ENCODE data around the gene MPPED1.

The MPPED1 gene

DNA sequence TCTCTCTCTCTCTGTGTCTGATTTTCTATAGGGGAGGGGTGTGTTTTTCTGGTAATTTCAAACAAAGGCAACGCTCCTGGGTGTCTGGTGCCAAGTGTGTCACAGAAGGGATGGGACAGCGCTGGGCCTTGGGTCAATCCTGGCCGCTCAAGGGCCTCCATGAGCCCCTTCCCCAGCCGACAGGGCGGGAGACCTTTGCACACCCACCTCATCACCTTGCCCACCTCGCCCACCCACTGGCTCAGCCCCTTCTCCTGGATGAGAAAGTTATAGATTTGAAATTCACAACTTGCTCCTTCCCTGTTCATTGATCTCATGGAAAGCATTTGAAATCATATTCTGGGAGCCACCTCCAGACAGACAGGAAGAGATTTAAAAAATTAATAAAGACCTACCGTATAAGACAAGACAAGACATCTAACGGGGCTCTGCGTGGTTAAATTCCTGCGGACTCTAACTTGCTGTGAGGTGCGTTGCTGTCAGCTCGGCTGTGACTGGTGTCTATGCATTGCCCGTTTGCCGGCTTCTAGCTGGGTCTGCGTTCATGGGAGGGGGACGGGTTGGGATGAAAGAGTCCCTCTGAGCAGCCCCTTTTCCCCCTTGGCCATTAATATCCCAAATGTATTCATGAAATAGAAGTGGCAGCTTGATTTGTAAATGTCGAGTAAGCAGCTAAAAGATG is 27.0 kb downstream of the MPPED1 start:
- H3K4me3 ChIP-seq (ENCODE audit: control insufficient read depth, low read depth, low read length) = no peak overlapping the region
- TF ChIP-seq, protein P1, sequence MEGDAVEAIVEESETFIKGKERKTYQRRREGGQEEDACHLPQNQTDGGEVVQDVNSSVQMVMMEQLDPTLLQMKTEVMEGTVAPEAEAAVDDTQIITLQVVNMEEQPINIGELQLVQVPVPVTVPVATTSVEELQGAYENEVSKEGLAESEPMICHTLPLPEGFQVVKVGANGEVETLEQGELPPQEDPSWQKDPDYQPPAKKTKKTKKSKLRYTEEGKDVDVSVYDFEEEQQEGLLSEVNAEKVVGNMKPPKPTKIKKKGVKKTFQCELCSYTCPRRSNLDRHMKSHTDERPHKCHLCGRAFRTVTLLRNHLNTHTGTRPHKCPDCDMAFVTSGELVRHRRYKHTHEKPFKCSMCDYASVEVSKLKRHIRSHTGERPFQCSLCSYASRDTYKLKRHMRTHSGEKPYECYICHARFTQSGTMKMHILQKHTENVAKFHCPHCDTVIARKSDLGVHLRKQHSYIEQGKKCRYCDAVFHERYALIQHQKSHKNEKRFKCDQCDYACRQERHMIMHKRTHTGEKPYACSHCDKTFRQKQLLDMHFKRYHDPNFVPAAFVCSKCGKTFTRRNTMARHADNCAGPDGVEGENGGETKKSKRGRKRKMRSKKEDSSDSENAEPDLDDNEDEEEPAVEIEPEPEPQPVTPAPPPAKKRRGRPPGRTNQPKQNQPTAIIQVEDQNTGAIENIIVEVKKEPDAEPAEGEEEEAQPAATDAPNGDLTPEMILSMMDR (IDR thresholded peaks at IDR 0.05; ENCODE audit: control insufficient read depth, insufficient read depth, low read depth, low read length, missing control alignments) = no peak
- no peak for DNase-seq (ENCODE audit: low read depth)

DNA sequence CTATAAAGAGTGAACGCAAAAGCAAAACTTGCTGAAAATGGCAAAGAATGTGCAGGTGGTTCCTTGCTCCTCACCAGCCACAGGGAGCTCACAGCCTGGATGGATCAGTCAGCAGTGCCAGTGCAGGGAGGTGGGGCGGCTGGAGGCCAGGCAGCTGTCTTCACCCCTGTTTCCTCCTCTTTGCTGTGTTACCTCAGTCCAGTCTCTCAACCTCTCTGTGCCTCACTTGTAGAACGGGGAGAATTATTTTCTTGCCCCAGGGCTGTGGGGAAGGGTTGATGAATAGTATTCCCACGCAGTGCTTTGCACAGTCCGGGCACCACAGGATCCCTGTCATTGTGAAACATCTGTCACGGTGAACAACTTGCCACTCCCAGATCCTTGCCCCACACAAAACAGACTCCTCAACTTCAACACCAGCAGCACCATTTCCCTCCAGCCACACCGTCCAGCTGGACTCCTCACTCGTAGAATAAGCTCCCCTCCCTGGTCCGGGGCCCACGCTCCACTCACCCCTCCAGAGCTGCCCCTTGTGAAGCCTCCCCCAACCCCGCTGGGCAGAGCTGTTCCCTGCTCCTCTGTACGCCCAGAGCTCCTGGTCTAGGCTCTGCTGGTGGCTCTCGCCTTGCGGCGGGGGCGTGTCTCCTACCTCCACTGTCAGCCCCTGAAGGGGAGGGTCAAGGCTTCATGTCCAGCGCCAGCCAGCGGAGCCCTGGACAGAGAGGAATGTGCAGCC is 27.7 kb downstream of the MPPED1 start:
- DNase-seq (ENCODE audit: low read depth) = no peak
- TF ChIP-seq, protein P1 (IDR thresholded peaks at IDR 0.05; ENCODE audit: control insufficient read depth, insufficient read depth, low read depth, low read length, missing control alignments) = no peak
- no peak overlapping the region for H3K4me3 ChIP-seq (ENCODE audit: control insufficient read depth, low read depth, low read length)

DNA sequence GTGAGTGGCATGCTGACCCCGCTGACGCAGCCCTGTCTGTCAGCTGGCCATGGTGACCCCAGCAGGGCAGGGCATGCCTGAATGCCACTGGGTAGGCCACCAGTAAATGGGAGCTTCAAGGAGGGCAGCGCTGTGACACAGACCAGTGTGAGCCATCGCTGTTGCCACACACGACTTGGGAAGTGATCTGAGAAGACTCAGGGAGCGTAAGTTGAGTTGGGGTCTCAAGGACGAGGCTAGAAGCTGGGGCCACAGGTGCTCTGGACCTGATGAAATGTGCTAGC is 28.2 kb downstream of the MPPED1 start:
- DNase-seq (ENCODE audit: low read depth) = no peak
- H3K4me3 ChIP-seq (ENCODE audit: control insufficient read depth, low read depth, low read length) = no peak overlapping the region
- TF ChIP-seq, protein P1 (IDR thresholded peaks at IDR 0.05; ENCODE audit: control insufficient read depth, insufficient read depth, low read depth, low read length, missing control alignments) = no peak

DNA sequence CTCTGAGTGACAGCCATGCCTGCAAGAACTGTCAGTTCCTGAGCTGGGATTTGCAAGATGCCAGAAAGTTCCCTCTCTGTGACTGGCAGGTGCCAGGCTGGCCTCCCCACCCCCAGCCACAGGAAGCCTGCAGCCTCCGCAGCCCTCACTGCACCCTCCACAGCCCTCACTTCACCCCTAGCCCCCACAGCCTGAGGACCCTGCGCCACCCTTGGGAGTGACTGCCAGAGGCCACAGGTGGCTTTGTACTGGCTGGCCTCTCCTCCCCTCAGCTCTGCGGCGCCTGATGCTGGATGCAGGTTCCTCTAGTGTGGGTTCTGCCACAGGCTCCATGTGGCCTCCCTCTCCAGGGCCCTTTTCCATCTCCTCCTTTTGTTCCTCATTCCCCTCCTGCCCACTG is 28.7 kb downstream of the MPPED1 start:
- H3K4me3 ChIP-seq (ENCODE audit: control insufficient read depth, low read depth, low read length) = no peak overlapping the region
- DNase-seq (ENCODE audit: low read depth) = no peak
- TF ChIP-seq, protein P1 (IDR thresholded peaks at IDR 0.05; ENCODE audit: control insufficient read depth, insufficient read depth, low read depth, low read length, missing control alignments) = no peak

DNA sequence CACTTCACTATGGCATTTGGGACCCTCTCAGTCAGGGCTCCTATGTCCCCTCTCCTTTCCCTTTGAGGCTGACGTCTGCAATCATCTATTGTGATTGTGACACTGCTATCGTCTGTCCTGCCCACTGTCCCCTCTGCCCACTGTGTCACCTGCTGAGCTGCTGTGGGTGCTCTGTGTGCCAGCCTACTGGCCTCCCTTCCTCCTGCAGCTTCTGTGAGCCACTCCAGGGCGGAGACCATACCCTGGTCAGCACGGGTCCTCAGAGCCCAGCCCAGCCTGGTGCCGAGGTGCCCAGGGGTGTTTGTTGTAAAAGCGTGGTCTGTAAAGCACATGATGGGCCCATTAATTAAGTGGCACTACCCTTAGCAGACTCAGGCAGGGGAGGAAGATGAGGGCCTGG is 29.4 kb downstream of the MPPED1 start:
- no peak for DNase-seq (ENCODE audit: low read depth)
- TF ChIP-seq, protein P1 (IDR thresholded peaks at IDR 0.05; ENCODE audit: control insufficient read depth, insufficient read depth, low read depth, low read length, missing control alignments) = no peak
- H3K4me3 ChIP-seq (ENCODE audit: control insufficient read depth, low read depth, low read length) = no peak overlapping the region

DNA sequence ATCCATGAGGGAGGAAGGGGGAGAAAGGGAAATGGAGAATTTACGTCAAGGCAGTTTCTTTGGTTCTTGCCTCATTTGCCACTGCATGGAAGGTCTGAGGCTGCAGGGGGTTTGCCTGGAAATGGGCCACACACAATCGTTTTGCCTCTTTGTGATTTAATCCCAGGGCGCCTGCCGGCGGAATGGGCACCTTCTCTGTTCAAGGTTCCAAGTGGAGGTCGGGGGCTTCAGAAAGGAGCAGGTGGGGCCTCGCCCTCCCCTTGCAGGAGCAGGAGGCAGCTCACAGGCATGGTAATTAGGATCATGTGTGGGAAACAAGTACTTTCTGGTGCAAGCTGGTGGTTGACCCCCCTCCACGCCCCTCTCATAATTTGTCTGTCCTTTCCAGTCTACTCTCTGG is 29.9 kb downstream of the MPPED1 start:
- no peak for DNase-seq (ENCODE audit: low read depth)

More for the DNA sequence above, 29.9 kb downstream of the MPPED1 start:
- H3K4me3 ChIP-seq (ENCODE audit: control insufficient read depth, low read depth, low read length) = no peak overlapping the region
- TF ChIP-seq, protein P1 (IDR thresholded peaks at IDR 0.05; ENCODE audit: control insufficient read depth, insufficient read depth, low read depth, low read length, missing control alignments) = no peak
